ENCODE measurements around the gene SYNE1.

Gene SYNE1

DNA sequence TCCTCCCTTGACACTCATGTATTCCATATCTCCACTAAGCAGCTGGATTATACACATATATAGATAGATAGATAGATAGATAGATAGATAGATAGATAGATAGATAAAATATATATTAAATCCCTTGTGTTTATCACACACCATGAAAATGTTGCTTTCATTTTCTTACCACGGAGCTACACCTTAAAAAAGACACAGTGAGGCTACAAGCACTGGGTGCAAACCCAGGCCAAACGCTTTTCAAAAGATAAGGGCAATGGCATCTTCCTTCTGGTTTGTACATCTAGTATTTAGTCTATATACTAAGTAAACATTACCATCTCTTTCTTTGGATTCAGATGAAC, 452.6 kb downstream of the SYNE1 start:
- no peak for DNase-seq (ENCODE audit: low spot score)

DNA sequence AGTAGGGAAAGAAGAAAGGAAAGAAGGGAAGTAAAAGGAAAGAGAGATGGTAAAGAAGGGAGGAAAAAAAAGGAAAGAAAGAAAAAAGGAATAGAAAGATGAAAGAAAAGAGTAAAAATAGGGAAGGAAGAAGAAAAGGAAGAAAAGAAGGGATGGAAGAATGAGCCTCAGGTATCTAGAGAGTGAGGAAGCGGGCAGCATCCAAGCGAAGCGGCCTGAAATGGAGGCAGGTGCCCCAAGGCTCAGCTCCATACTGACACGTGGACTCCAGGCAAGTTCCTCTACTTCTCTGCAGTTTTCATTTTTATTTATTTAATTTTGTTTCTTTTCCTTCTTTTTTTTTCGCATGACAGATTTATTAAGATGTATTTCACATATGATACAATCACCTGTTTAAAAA, 456.6 kb downstream of the SYNE1 start:
- no peak for DNase-seq (ENCODE audit: low spot score)

DNA sequence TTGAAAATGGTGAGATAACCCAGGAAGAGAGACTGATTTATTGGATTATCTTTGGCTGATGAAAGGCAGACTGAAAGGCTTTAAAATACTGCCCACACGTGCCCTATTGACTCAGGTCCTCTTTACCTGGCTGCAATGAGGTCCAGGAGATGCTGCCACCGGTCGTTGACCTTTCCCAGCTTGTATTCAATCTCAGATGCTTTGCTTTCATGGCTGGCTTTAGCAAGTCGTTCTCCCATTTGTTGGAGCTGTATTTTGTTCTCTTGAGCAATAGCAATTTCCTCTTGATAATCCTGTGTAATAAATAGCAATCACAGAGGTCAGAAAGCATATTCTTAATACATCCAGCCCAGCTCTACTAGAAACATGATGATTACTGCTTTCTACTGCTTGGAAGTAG, 460.9 kb downstream of the SYNE1 start:
- no peak for DNase-seq (ENCODE audit: low spot score)

DNA sequence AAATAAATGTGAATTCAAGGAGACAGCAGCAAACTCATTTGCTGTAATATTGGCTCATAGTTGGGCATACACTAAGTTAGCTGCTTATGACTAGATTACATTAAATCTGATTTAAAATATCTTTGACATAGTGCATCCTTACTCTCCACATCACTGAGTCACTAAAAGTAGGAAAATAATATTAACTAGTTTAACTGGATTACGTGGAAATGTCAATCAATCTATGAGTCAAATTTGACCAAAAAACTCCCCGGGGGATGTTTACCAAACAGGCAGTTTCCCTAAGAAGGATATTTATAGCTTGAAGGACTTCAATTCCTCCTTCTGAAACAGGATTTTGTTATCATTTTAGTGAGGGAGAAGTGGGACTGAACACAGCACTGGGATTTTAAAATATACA, 463.2 kb downstream of the SYNE1 start:
- no peak for DNase-seq (ENCODE audit: low spot score)

DNA sequence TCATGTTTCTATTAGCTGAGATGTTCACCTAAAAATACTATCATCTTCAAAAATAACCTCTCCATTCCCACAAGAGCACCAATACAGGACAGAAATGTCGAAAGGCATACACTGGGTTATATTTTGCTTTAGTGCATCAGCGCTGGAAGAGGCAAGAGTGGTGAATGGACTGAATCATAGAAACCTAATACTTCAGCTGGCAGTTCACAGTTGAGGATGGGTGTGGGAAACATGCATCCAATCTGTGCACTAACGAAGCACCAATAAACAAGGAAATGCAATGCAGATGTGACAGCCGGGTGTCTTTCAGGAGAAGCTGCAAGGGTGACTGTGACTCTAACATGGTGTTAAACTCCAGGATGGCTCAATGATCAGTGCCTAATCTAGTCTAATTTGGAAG, 463.8 kb downstream of the SYNE1 start:
- no peak for DNase-seq (ENCODE audit: low spot score)

GRCh38 chr6:152170702-152171667, 466.2 kb downstream of the SYNE1 start:
- no peak for DNase-seq (ENCODE audit: low spot score)

- no peak for DNase-seq (ENCODE audit: low spot score)
Observed at GRCh38 chr6:152170313-152170701, 466.9 kb downstream of the SYNE1 start.

DNA sequence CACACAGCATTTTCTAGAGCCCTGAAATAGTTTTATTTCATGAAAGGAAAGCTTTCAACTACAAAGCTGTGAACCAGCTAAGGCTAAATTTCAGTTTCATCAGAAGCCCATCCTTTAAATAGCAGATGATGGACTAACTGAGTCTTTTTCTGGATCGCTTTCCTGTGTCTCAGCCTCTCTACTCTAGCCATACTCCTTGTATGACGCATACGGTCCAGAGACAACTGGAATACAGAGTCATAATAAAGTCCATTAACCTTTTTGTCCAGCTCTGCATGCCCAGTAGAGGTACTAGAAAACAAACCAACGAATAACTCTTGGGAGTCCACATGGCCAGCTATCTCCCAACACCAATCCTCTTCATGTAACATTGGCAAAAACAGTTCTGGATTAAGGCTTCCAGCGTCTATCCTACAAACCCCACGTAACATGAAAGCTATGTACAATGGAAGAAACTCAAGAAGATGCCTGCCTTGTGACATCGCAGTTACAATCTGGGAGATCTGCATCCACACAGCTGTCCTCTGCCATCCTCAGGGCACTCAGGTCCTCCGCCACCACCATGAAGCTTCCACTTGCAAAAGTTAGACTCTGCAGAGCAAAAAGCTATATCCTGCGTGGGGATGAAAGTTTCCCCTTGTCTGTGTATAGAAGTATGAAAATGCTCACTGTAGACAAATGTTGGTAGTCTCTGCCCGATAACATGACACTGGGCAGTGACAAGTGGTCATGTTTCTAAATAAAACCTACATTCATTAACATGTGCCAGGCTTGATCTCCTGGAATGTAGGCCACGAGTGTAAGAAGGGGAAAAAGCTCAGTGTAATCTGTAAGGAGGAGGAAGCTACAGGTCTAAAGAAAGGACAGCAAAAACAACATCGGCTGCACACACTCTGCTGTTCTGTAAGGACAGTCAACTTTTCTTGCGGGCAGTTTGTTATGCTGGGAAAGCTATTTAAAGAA, 469.2 kb downstream of the SYNE1 start:
- no peak for DNase-seq (ENCODE audit: low spot score)

GRCh38 chr6:152166897-152167296, 470.3 kb downstream of the SYNE1 start:
- no peak for DNase-seq (ENCODE audit: low spot score)

DNA sequence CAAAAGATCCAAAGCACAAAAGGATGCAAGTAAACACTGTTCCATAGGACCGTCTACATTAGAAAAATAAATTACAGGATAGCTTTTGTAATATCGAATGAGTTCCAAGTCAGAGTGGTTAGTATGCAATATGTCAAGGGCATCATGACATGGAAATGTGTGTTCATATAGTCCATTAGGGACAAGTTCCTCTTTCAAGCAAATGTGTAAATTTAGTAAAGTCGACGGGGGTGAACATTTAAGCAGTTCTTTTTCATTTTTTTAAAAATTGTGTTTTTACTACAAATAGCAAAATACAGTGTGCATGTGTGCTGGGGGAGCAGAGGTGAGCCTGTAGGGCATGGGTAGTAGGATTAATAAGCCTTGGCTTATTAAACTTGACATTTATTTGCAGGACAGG, 470.7 kb downstream of the SYNE1 start:
- DNase-seq (ENCODE audit: low spot score): no peak

DNA sequence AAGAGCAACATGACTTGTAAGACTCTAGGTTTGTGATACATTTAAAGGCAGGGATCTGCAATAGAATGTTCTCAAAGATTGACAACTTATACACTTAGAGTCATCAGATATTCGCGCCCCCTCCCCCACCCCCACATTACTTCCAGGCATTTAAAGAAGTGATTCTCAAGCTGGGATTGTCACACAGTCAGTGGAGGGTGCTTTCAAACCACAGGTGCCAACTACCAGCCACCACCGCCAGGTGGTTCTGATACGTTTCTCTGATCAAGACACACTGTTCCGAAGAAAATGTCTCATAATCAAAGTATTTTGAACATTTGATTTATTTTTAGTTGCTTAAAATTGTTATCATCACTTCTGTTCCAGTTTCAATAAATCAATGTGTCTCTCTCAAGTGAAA, 472.2 kb downstream of the SYNE1 start:
- no peak for DNase-seq (ENCODE audit: low spot score)

DNA sequence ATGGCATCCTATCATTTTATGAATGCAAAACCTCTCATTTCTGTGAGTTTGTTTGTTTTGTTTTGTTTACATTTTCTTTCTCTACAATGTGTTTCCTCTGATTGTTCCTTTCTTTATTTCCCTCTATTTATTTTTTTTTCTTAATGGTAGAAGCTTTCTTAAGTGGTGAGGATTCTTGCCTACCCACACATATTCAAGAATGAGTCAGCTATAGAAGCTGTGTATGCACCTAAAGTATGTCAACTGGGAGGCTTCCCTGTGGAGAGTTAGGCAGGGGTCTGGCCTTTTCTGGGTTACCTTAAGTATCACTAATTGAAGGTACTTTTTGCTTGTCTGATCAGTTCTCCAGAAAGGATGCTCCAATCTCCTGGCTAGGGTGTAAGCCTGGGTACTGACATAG, 475.7 kb downstream of the SYNE1 start:
- DNase-seq (ENCODE audit: low spot score): no peak

- no peak for DNase-seq (ENCODE audit: low spot score)
Observed at GRCh38 chr6:152160346-152160745, 476.8 kb downstream of the SYNE1 start.

DNA sequence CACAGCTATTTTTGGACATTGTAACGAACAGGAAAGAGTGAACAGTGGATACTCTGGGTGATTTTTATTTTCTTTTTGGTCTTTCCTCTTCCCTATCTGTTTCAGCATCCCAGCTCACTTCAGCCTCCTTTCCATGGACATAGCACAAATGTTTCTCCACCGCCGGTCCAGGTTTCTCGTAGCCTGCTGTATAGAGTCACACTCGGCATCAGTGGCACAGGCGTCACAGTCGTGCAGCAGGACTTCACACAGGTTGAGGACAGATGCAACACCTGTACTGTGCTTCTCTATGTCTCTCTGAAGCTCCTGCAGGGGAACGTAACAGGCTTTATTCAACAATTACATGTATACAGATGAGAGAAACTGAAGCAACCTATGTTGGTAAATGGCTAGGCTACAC, 481.4 kb downstream of the SYNE1 start:
- DNase-seq (ENCODE audit: low spot score): no peak

- no peak for DNase-seq (ENCODE audit: low spot score)
Observed at GRCh38 chr6:152154559-152155356, 482.4 kb downstream of the SYNE1 start.

GRCh38 chr6:152151920-152152319, 485.2 kb downstream of the SYNE1 start:
- no peak for DNase-seq (ENCODE audit: low spot score)

- no peak for DNase-seq (ENCODE audit: low spot score)
Observed at GRCh38 chr6:152150196-152150595, 487.0 kb downstream of the SYNE1 start.

DNA sequence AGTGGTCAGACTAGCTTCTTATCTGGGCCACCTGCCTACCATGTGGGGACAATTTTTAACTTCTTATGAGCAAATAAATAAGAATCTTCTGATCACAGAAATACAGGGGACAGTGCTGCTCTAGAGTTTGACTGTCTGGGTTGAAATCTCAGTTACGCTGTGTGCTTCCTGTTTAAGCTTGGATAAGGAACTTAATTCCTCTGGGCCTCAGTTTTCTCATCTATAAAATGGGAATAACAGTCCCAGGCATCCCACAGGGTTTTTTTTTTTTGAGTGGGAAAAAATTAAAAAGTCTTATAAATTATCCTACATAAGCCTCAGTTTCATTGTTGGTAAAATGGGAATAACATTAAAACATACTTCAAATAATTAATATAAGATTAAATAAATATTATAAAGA, 488.8 kb downstream of the SYNE1 start:
- DNase-seq (ENCODE audit: low spot score): no peak

GRCh38 chr6:152147269-152147668, 489.9 kb downstream of the SYNE1 start:
- no peak for DNase-seq (ENCODE audit: low spot score)

GRCh38 chr6:152146385-152146784, 490.8 kb downstream of the SYNE1 start:
- no peak for DNase-seq (ENCODE audit: low spot score)

DNA sequence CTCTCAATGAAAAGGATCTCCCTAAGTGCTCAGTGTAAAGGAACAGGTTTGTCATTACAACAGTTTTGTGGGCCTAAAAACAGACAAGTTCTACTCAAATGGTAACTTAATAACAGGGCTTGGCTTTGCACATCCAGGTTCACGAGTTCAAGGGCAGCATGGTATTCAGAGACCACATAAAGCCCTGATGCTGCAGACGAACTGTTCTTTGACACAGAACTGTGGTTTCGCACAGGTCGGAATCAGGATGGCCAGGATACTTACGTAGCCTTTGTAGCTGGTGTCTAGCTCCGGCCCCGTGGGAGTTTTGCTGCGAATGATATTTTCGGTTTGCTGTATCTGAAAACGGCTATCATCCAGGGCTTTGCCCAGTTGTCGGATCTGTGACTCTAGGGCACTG, 493.8 kb downstream of the SYNE1 start:
- no peak for DNase-seq (ENCODE audit: low spot score)

DNA sequence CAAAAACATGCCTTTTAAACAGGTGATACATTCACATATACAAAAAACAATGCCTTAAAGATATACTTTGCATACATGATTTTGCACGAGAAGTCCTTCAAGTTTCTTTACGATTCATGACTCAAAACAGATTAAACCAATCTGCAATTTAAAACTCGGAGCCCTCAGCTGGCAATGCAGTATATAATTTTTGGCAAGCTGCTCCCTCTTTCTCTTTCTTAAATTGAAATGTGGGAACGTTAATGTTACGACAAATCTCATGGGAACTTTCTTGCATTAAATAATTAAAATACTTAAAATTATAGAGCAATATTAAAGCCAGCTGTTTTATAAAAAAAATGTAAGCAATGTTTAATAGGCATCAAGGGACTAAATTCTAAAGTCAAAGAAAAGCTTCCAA, 495.1 kb downstream of the SYNE1 start:
- no peak for DNase-seq (ENCODE audit: low spot score)

Measured in COLO829 (cell line).